Karpas-422 (cell line): Measurements from ENCODE around the gene NLRP12. TPM values are rescaled to one million over a fixed set of nuclear protein-coding genes. Genes with fewer than 3 reads are reported as not detected.

Experiments used
- small RNA-seq: library from RNA; depleted of rRNA; stranded (forward); fragments of <200 nt; gene quantifications from one replicate; pipeline ENCODE3, GENCODE V24; 2014
- total RNA-seq: library from RNA; depleted of rRNA; stranded (reverse); fragments of >200 nt; shearing (Covaris generic); gene quantifications from 2 replicates; pipeline ENCODE4 v1.2.3, GENCODE V29; 2014; ENCODE audit warnings: low replicate concordance; rRNA removed

Gene NLRP12
- total RNA-seq, 1 experiment from 2014 or later: not detected

Small RNA genes within 50 kb of the gene (small RNA-seq; reads per million reads assigned to genes)
- not detected for gene AC008753.1
- not detected for gene MIR1283-2
- not detected for gene MIR371A
- gene MIR372: not detected
- gene MIR373: not detected
- gene MIR516A1: not detected
- not detected for gene MIR516A2
- gene MIR519A1: not detected
- not detected for gene MIR521-1
- not detected for gene MIR527
- not detected for gene RNU6-1041P
- gene RNU6-165P: not detected
- gene RNU6-751P: not detected
- not detected for gene RNU6-982P

Other genes with a start within 250 kb of the NLRP12 start
- not detected in 2 replicates for gene DPRX, start 192.3 kb downstream of the NLRP12 start, total RNA-seq
- gene MYADM, start 43.6 kb upstream of the NLRP12 start, total RNA-seq: not detected in 2 replicates
- gene PRKCG, start 57.9 kb upstream of the NLRP12 start, total RNA-seq: not detected in 2 replicates
- not detected in 2 replicates for gene CACNG7, start 85.0 kb upstream of the NLRP12 start, total RNA-seq
- gene CACNG8, start 138.6 kb upstream of the NLRP12 start, total RNA-seq: not detected in 2 replicates
- not detected in 2 replicates for gene CACNG6, start 167.3 kb upstream of the NLRP12 start, total RNA-seq
- not detected in 2 replicates for gene VSTM1, start 239.6 kb upstream of the NLRP12 start, total RNA-seq